ENCODE measurements around the gene TAX1BP3. TPM values are rescaled to one million over a fixed set of nuclear protein-coding genes. Genes with fewer than 3 reads are reported as not detected.

Gene TAX1BP3
- total RNA-seq, 1 donor from 2014 or later, result 136 TPM

DNA sequence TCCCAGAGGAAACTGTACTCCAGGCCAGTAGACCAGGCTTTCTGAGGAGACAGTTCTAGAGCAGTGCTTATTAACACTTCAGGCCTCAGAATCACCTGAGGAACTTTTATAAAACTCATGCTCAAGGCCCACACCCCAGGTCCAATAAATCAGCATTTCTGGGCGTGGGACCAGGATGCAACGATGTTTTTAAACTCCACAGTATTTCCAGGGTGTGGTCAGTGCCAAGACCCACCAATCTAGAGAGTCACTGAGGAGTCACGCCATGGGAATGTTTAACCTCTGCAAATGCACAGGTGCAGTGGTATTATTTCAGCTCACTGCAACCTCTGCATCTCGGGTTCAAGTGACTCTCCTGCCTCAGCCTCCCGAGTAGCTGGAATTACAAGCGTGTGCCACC, 55.3 kb downstream of the TAX1BP3 start:
- Mint-ChIP-seq H3K4me1 (no peaks in the 10 kb centered on the region), H3K36me3 (peaks cover 43% of the 10 kb centered on the region), H3K9me3 (no peaks in the 10 kb centered on the region), H3K4me3 (no peak overlapping the region), H3K27me3 (ENCODE audit: low read depth) (no peaks in the 10 kb centered on the region), H3K27ac (no peak overlapping the region)
- no peak for TF ChIP-seq CTCF (IDR thresholded peaks at IDR 0.05; ENCODE audit: unreplicated experiment)
- no peak for DNase-seq (ENCODE audit: low spot score in 2 of 2, unreplicated experiment in 2 of 2)

Other genes with a start within 250 kb of the TAX1BP3 start
- not detected in 3 replicates for gene OR1E2, start 234.7 kb downstream of the TAX1BP3 start, total RNA-seq
- gene SPATA22, start 196.8 kb downstream of the TAX1BP3 start, total RNA-seq, result not detected in 3 replicates
- 0.07 to 0.16 TPM in 2 of 3 replicates, not detected in the other for gene ASPA, start 192.6 kb downstream of the TAX1BP3 start, total RNA-seq
- 3.4 to 4.0 TPM (median 3.6 TPM) in 3 replicates for gene TRPV3, start 110.8 kb downstream of the TAX1BP3 start, total RNA-seq
- gene TRPV1, start 59.2 kb downstream of the TAX1BP3 start, total RNA-seq, result 9.5 to 14.2 TPM (median 11.6 TPM) in 3 replicates
- 17.6 to 19.3 TPM (median 18.9 TPM) in 3 replicates for gene SHPK, start 32.3 kb downstream of the TAX1BP3 start, total RNA-seq
- gene CTNS, start 31.8 kb downstream of the TAX1BP3 start, total RNA-seq, result 11.1 to 13.4 TPM (median 12.0 TPM) in 3 replicates
- 33.1 to 36.5 TPM (median 33.6 TPM) in 3 replicates for gene EMC6, start 234 bp upstream of the TAX1BP3 start, total RNA-seq
- 0.18 to 0.66 TPM (median 0.24 TPM) in 3 replicates for gene P2RX5, start 27.6 kb upstream of the TAX1BP3 start, total RNA-seq
- 4.2 to 5.2 TPM (median 4.4 TPM) in 3 replicates for gene HASPIN, start 55.3 kb upstream of the TAX1BP3 start, total RNA-seq
- 19.8 to 20.6 TPM (median 20.4 TPM) in 3 replicates for gene ITGAE, start 132.6 kb upstream of the TAX1BP3 start, total RNA-seq
- gene NCBP3, start 177.7 kb upstream of the TAX1BP3 start, total RNA-seq, result 88.8 to 97.0 TPM (median 91.4 TPM) in 3 replicates
- 3.8 to 4.3 TPM (median 4.3 TPM) in 3 replicates for gene CAMKK1, start 224.5 kb upstream of the TAX1BP3 start, total RNA-seq
- 0.16 to 0.22 TPM (median 0.18 TPM) in 3 replicates for gene P2RX1, start 247.9 kb upstream of the TAX1BP3 start, total RNA-seq

All from mesothelial cell of epicardium (in vitro differentiated cells).